ENCODE results near the gene ITK. TPM values are rescaled to one million over a fixed set of nuclear protein-coding genes. Genes with fewer than 3 reads are reported as not detected.
A peak's percentile ranks its signal among the peaks of the same experiment; 100 is the strongest.

The ITK gene
- total RNA-seq, 3 donors from 2014 or later (not counting 1 experiment from before 2014, with no cell fraction given), result 153 to 188 (median 186) TPM

DNA sequence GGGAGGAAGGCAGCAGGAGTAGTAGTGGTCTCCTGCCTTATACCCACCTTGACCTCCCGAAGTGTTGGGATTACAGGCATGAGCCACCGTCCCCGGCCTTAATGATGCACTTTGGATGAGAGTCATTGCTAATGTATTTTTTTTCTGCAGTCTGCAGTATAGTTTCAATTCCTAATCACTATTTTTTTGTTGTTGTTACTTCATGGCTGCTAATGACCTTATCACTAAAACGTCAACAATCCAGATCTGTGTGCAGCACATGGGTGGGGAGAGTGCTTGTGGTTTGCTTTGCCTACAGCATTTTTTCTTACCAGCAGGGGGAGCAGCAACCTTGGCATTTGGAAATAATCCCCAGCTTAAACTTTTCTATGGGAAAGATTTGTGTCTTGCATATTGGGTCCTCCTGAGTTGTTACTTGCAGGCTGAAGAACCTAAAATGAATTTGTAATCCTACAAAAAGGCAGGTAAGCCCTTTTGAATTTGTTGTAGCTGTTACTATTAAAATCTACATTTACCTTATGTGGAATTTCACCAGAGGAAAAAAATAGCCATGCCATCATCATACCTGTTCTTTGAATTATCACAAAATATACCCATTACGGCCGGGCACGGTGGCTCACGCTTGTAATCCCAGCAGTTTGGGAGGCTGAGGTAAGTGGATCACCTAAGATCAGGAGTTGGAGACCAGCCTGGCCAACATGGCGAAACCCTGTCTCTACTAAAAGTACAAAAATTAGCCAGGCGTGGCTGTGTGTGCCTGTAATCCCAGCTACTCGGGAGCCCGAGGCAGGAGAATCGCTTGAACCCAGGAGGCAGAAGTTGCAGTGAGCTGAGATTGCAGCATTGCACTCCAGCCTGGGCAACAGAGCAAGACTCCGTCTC, 31.7 kb upstream of the ITK start:
- whole genome bisulfite sequencing (ENCODE audit: insufficient coverage), result 83% methylated on average over 10 of the region's 14 CpGs
- Mint-ChIP-seq H3K27me3 (ENCODE audit: low read depth in 2 of 2) (no peaks in the 10 kb centered on the region), H3K9me3 (no peaks in the 10 kb centered on the region), H3K27ac (peak overlapping the region; percentile 88 to 93), H3K36me3 (no peaks in the 10 kb centered on the region), H3K4me3 (no peak overlapping the region), H3K4me1 (peaks cover 16 to 19% of the 10 kb centered on the region in 2 donors)
- TF ChIP-seq, protein P1, sequence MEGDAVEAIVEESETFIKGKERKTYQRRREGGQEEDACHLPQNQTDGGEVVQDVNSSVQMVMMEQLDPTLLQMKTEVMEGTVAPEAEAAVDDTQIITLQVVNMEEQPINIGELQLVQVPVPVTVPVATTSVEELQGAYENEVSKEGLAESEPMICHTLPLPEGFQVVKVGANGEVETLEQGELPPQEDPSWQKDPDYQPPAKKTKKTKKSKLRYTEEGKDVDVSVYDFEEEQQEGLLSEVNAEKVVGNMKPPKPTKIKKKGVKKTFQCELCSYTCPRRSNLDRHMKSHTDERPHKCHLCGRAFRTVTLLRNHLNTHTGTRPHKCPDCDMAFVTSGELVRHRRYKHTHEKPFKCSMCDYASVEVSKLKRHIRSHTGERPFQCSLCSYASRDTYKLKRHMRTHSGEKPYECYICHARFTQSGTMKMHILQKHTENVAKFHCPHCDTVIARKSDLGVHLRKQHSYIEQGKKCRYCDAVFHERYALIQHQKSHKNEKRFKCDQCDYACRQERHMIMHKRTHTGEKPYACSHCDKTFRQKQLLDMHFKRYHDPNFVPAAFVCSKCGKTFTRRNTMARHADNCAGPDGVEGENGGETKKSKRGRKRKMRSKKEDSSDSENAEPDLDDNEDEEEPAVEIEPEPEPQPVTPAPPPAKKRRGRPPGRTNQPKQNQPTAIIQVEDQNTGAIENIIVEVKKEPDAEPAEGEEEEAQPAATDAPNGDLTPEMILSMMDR (IDR thresholded peaks at IDR 0.05), result peak; percentile 86
- no peaks in the 10 kb centered on the region for H3K36me3 ChIP-seq (ENCODE audit: control insufficient read depth, insufficient read depth, low read length)
- ATAC-seq, result peak; percentile 95 to 97 (median 97)
- no peaks in the 10 kb centered on the region for H3K9me3 ChIP-seq (ENCODE audit: control insufficient read depth, insufficient read depth, low read length)
- no peak overlapping the region for H3K4me3 ChIP-seq (ENCODE audit: low read length)
- H3K4me1 ChIP-seq (ENCODE audit: control insufficient read depth, insufficient read depth, low read length), result peaks cover 8% of the 10 kb centered on the region
- H3K27ac ChIP-seq (ENCODE audit: low read length), result no peak overlapping the region
- DNase-seq, result peak; percentile 66 to 93
- no peaks in the 10 kb centered on the region for H3K27me3 ChIP-seq (ENCODE audit: control insufficient read depth, insufficient read depth, low read length)
- intact Hi-C loops (cut with micrococcal nuclease), result loop anchor here (1.0 kb wide), 3 partner anchors 31 to 163 kb away; partner anchors contain the start of gene ITK

DNA sequence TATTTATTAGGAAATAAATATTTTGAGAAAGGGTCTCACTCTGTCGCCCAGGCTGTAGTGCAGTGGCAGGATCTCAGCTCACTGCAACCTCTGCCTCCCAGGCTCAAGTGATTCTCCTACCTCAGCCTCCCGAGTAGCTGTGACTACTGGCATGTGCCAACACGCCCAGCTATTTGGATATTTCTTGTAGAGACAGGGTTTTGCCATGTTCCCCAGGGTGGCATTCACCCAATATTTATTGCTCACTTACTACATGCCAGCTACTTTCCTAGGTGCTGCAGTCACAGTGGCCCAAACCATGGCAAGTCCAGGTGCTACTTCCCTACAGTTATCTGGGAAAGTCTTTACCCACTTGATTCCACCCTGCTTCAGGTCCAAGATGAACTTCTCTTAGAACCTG, 29.6 kb upstream of the ITK start:
- no peak overlapping the region for H3K27ac Mint-ChIP-seq
- peaks cover 24 to 26% of the 10 kb centered on the region in 2 donors for H3K4me1 Mint-ChIP-seq
- DNase-seq (no peak), ATAC-seq (no peak)
- H3K27me3 ChIP-seq (ENCODE audit: control insufficient read depth, insufficient read depth, low read length), result no peaks in the 10 kb centered on the region
- H3K4me3 Mint-ChIP-seq, result no peak overlapping the region
- H3K4me3 ChIP-seq (ENCODE audit: low read length), result no peak overlapping the region
- WGBS (ENCODE audit: insufficient coverage), result 98% methylated on average over 3 of the region's 3 CpGs
- H3K9me3 ChIP-seq (ENCODE audit: control insufficient read depth, insufficient read depth, low read length), result no peaks in the 10 kb centered on the region
- no peaks in the 10 kb centered on the region for H3K36me3 Mint-ChIP-seq
- H3K36me3 ChIP-seq (ENCODE audit: control insufficient read depth, insufficient read depth, low read length), result no peaks in the 10 kb centered on the region
- TF ChIP-seq, protein P1 (IDR thresholded peaks at IDR 0.05), result no peak
- intact Hi-C loops (cut with micrococcal nuclease), result no loop called here
- H3K27ac ChIP-seq (ENCODE audit: low read length), result no peak overlapping the region
- H3K27me3 Mint-ChIP-seq (ENCODE audit: low read depth in 2 of 2), result no peaks in the 10 kb centered on the region
- no peaks in the 10 kb centered on the region for H3K9me3 Mint-ChIP-seq
- peaks cover 5% of the 10 kb centered on the region for H3K4me1 ChIP-seq (ENCODE audit: control insufficient read depth, insufficient read depth, low read length)

- Mint-ChIP-seq H3K27me3 (ENCODE audit: low read depth in 2 of 2) (no peaks in the 10 kb centered on the region), H3K36me3 (no peaks in the 10 kb centered on the region), H3K9me3 (no peaks in the 10 kb centered on the region), H3K4me3 (peak overlapping the region; percentile 77), H3K4me1 (peaks cover 15 to 19% of the 10 kb centered on the region in 2 donors), H3K27ac (peak overlapping the region; percentile 27 to 80)
- 93% methylated on average over 2 of the region's 3 CpGs for WGBS (ENCODE audit: insufficient coverage)
- no peak overlapping the region for H3K27ac ChIP-seq (ENCODE audit: low read length)
- intact Hi-C loops (cut with micrococcal nuclease), result no loop called here
- ATAC-seq, result no peak
- DNase-seq, result no peak
- H3K9me3 ChIP-seq (ENCODE audit: control insufficient read depth, insufficient read depth, low read length), result no peaks in the 10 kb centered on the region
- TF ChIP-seq, protein P1 (IDR thresholded peaks at IDR 0.05), result no peak
- H3K36me3 ChIP-seq (ENCODE audit: control insufficient read depth, insufficient read depth, low read length), result no peaks in the 10 kb centered on the region
- no peaks in the 10 kb centered on the region for H3K4me1 ChIP-seq (ENCODE audit: control insufficient read depth, insufficient read depth, low read length)
- no peak overlapping the region for H3K4me3 ChIP-seq (ENCODE audit: low read length)
- H3K27me3 ChIP-seq (ENCODE audit: control insufficient read depth, insufficient read depth, low read length), result no peaks in the 10 kb centered on the region
Observed at GRCh38 chr5:157155297-157155696, 25.3 kb upstream of the ITK start.

Measured in natural killer cell (primary cell).